ENCODE measurements around the gene RUNX3.

RUNX3 gene

DNA sequence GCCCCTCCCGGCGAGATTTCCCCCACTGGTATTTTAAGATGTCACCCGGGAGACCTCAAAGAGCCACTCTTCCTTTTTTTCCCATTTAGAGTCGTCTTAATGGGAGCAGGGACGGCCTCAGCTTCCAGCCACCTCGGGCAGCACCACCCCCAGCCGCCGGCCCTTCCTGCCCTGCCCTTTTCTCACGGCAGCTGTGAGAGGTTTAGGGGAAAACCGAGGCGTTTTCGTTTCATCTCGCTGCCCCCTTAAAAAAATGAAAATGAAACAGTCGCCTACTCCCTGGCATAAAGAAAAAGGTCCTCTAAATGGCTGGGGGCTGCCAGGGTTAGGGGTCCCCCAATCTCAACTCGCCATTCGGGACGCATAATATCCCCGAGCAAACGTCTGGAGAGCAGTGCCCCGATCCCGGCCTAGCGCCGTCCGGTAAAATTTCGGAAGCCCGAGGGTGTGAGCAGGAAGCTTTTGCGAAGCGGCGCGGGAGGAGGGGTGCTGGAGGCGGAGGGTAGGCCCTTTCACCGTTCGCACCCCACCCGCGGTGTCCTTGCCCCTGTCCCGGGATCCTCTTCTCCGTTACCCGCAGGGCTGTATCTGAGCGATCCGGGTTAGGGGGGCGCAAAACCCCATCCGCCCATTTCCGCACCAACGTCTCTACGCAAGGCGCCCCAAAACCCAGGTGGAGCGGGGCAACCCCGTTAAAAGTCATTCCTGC is 1.2 kb downstream of the RUNX3 start:
- no peak for TF ChIP-seq CTCF (IDR thresholded peaks at IDR 0.05; ENCODE audit: low read depth, low read length, missing control alignments)
- no peak for DNase-seq (ENCODE audit: extremely low read depth, low read depth)
- H3K4me3 ChIP-seq (replicated peaks; ENCODE audit: low read depth, low read length) = peak overlapping the region; percentile 44

DNA sequence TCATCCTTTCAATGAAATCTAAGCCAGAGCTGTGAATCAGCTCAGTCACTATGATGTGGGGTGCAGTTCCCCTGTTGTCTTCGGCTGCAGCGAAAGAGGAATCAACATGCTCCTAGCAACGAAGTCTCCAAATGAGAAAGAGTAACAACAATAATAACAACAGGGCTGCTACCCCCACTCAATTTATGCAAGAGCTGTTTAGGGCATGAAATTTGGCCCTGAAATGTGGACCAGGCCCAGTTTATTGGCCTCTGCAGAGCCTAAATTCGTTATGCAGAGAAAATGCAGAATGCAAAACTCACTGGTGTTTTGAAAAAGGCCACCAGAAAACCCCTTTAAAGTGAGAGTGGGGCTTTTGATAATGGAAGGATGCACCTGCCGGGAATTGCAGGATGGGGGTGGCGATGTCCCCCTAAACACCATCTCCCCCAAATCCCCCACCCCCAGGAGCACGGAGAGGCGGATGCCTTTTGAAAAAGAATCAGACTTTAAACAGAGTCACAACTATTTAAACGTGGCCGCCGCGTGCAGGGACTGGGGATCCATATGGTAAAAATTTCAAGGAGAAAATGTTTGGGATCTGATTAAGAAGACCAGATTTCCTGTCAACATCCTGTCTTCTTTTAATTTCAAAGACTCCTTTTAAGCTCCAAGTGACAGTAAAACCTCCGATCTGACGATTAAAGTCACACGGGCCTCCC is 1.9 kb downstream of the RUNX3 start:
- no peak for DNase-seq (ENCODE audit: extremely low read depth, low read depth)
- no peak for TF ChIP-seq CTCF (IDR thresholded peaks at IDR 0.05; ENCODE audit: low read depth, low read length, missing control alignments)
- peak overlapping the region; percentile 44 for H3K4me3 ChIP-seq (replicated peaks; ENCODE audit: low read depth, low read length)

DNA sequence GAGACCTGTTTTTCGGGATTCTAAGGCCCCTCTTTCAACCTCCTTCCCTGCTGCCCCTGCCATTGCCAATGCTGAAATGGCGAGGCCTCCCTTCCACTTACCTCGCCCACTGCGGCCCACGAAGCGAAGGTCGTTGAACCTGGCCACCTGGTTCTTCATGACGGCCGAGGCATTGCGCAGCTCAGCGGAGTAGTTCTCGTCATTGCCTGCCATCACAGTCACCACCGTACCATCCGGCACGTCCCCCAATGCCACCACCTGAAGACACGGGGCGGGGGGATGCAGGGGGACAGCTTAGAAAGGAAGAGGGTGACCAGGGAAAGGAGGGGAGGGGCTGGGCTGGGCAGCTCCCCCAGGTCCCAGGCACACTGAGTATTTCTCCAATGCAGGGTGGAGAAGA is 2.6 kb downstream of the RUNX3 start:
- no peak for TF ChIP-seq CTCF (IDR thresholded peaks at IDR 0.05; ENCODE audit: low read depth, low read length, missing control alignments)
- no peak overlapping the region for H3K4me3 ChIP-seq (replicated peaks; ENCODE audit: low read depth, low read length)
- DNase-seq (ENCODE audit: extremely low read depth, low read depth) = no peak

- DNase-seq (ENCODE audit: extremely low read depth, low read depth) = no peak
- no peak for TF ChIP-seq CTCF (IDR thresholded peaks at IDR 0.05; ENCODE audit: low read depth, low read length, missing control alignments)
- H3K4me3 ChIP-seq (replicated peaks; ENCODE audit: low read depth, low read length) = peak overlapping the region; percentile 7; the same call in 1 of the 2 replicates
Measured at GRCh38 chr1:24926563-24927249, 3.4 kb downstream of the RUNX3 start.

GRCh38 chr1:24925963-24926362 is 4.1 kb downstream of the RUNX3 start:
- no peak overlapping the region; the same call in 1 of the 2 replicates for H3K4me3 ChIP-seq (replicated peaks; ENCODE audit: low read depth, low read length)
- DNase-seq (ENCODE audit: extremely low read depth, low read depth) = no peak
- TF ChIP-seq CTCF (IDR thresholded peaks at IDR 0.05; ENCODE audit: low read depth, low read length, missing control alignments) = no peak

DNA sequence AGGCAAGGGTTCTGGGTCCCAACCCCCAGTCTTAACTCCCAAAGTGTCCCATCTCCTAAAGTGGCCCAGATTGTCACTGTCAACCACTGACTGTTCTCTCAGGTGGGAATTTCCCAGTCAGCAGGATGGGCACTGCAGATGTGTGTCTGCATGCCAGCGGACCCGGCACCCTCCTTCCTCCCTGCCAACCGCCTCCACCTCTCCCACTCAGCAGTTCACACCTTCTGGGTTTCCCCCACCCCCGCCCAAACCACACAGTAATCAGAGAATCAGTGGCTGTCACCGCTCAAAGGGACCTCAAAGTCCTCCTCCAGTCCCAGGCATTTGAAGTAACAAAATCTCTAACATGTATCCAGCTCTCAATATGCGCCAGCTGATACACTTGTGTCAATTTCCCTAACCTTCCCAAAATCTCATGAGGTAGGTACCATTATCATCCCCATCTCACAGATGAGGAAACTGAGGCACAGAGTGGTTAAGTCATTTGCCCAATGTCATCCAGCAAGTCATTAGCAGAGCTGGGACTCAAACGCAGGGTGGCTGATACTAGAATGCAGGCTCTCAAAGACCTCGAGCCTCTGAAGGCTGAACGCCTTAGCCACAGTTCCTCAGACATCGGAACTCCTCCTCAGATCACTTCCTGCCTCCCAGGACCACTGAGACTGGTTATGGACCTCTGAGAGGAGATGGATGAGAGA is 4.8 kb downstream of the RUNX3 start:
- no peak for DNase-seq (ENCODE audit: extremely low read depth, low read depth)
- no peak overlapping the region for H3K4me3 ChIP-seq (replicated peaks; ENCODE audit: low read depth, low read length)
- no peak for TF ChIP-seq CTCF (IDR thresholded peaks at IDR 0.05; ENCODE audit: low read depth, low read length, missing control alignments)
